NCI-H2196 (cell line): ENCODE results near the gene CTTN.
"Not testable (repeated sequence)": the region's sequence is repeated elsewhere in the genome, so short reads cannot be mapped to it uniquely, and the experiment has no call there.

Experiments
- DNase-seq: peaks from one replicate; lab custom pipeline; 2025; ENCODE audit not compliant: unreplicated experiment; lab: John Stamatoyannopoulos, UW

CTTN gene

GRCh38 chr11:70381350-70381749 lies 17.0 kb upstream of the CTTN start:
- no peak for DNase-seq

- DNase-seq: no peak
Observed at GRCh38 chr11:70381872-70382861, 16.2 kb upstream of the CTTN start.

GRCh38 chr11:70383664-70384565 lies 14.4 kb upstream of the CTTN start:
- no peak for DNase-seq

- DNase-seq: no peak
Observed at GRCh38 chr11:70384566-70385152, 13.7 kb upstream of the CTTN start.

- no peak for DNase-seq
Observed at GRCh38 chr11:70387564-70387963, 10.8 kb upstream of the CTTN start.

- DNase-seq: no peak
Observed at GRCh38 chr11:70389201-70389600, 9.1 kb upstream of the CTTN start.

GRCh38 chr11:70390882-70391281 lies 7.4 kb upstream of the CTTN start:
- DNase-seq: not testable (repeated sequence)

- DNase-seq: no peak
Observed at GRCh38 chr11:70394211-70394950, 3.9 kb upstream of the CTTN start.

- no peak for DNase-seq
Observed at GRCh38 chr11:70397336-70397982, 870 bp upstream of the CTTN start.

- no peak for DNase-seq
Observed at GRCh38 chr11:70398834-70399680, 728 bp downstream of the CTTN start.

GRCh38 chr11:70399681-70400112 lies 1.4 kb downstream of the CTTN start:
- DNase-seq: no peak

GRCh38 chr11:70400643-70401042 lies 2.3 kb downstream of the CTTN start:
- DNase-seq: no peak

- DNase-seq: no peak
Observed at GRCh38 chr11:70402016-70402415, 3.7 kb downstream of the CTTN start.

GRCh38 chr11:70402685-70403084 lies 4.4 kb downstream of the CTTN start:
- DNase-seq: no peak

- no peak for DNase-seq
Observed at GRCh38 chr11:70404244-70404643, 5.9 kb downstream of the CTTN start.

- DNase-seq: no peak
Observed at GRCh38 chr11:70405679-70406395, 7.5 kb downstream of the CTTN start.

GRCh38 chr11:70407121-70407520 lies 8.8 kb downstream of the CTTN start:
- no peak for DNase-seq

- no peak for DNase-seq
Observed at GRCh38 chr11:70407814-70408213, 9.5 kb downstream of the CTTN start.

- DNase-seq: not testable (repeated sequence)
Observed at GRCh38 chr11:70408326-70408725, 10.0 kb downstream of the CTTN start.
